HEK293 (cell line): ENCODE data around the gene FOXP1.

Experiments
- CTCF ChIA-PET: fragments of 350-600 bp; formaldehyde crosslinking; extraction: SDS; loops from one replicate; lab custom pipeline; 2021; ENCODE audit warnings: antibody characterized with exemption; lab: Yijun Ruan, JAX
- POLR2A ChIA-PET: fragments of 300-600 bp; formaldehyde crosslinking; extraction: SDS; loops from one replicate; lab custom pipeline; 2020; ENCODE audit warnings: antibody characterized with exemption, inconsistent platforms; lab: Yijun Ruan, JAX
- H3K27ac ChIP-seq: fragments of 200-500 bp; sonication (Bioruptor generic); 2 replicates; pipeline ENCODE4 v1.5.1; 2014; ENCODE audit warnings: low read depth, low read length, control low read depth, inconsistent platforms; ENCODE audit errors: extremely low read depth
- H3K36me3 ChIP-seq, 2 experiments: fragments of 200-500 bp in 1 of 2; sonication (Bioruptor generic) in 1 of 2; 1 replicate in 1 of 2; 2 replicates in 1 of 2; pipeline ENCODE4 v1.5.1; 2014 to 2017; ENCODE audit warnings: inconsistent platforms in 2 of 2, low read length in 2 of 2; ENCODE audit not compliant: control insufficient read depth in 2 of 2, insufficient read depth in 1 of 2
- H3K4me1 ChIP-seq: fragments of 200-500 bp; sonication (Bioruptor generic); 2 replicates; pipeline ENCODE4 v1.5.1; 2014; ENCODE audit warnings: mild to moderate bottlenecking, low read length, inconsistent platforms; ENCODE audit not compliant: control insufficient read depth, insufficient read depth
- H3K4me3 ChIP-seq: 2 replicates; pipeline ENCODE4 v1.5.1; 2011; ENCODE audit warnings: low read depth, mild to moderate bottlenecking, control low read depth, low read length, moderate library complexity
- H3K9me3 ChIP-seq: fragments of 200-500 bp; sonication (Bioruptor generic); 2 replicates; pipeline ENCODE4 v1.5.1; 2014; ENCODE audit warnings: low read depth, low read length, inconsistent platforms; ENCODE audit not compliant: control insufficient read depth, insufficient read depth
- BCL11A ChIP-seq: fragments of 450-650 bp; formaldehyde crosslinking; IDR thresholded peaks from 2 replicates; pipeline ENCODE4 v1.5.1; 2016; ENCODE audit warnings: low read depth, missing biosample characterization, missing genetic modification characterization
- CTCF ChIP-seq: fragments of 450-650 bp; formaldehyde crosslinking; IDR thresholded peaks from 2 replicates; pipeline ENCODE4 v1.5.1; 2016; ENCODE audit warnings: missing biosample characterization, missing genetic modification characterization
- GLI2 ChIP-seq: fragments of 450-650 bp; formaldehyde crosslinking; IDR thresholded peaks from 2 replicates; pipeline ENCODE4; 2017; ENCODE audit warnings: missing biosample characterization, missing genetic modification characterization, low read depth, borderline replicate concordance
- MYNN ChIP-seq: fragments of 450-650 bp; formaldehyde crosslinking; IDR thresholded peaks from 2 replicates; pipeline ENCODE4 v1.5.1; 2016; ENCODE audit warnings: missing biosample characterization, missing genetic modification characterization, borderline replicate concordance
- MZF1 ChIP-seq: fragments of 450-650 bp; formaldehyde crosslinking; IDR thresholded peaks from 2 replicates; pipeline ENCODE4 v1.5.1; 2017; ENCODE audit warnings: missing biosample characterization, missing genetic modification characterization, borderline replicate concordance
- ZBTB8A ChIP-seq: fragments of 450-650 bp; formaldehyde crosslinking; IDR thresholded peaks from 2 replicates; pipeline ENCODE4 v1.5.1; 2016; ENCODE audit warnings: missing biosample characterization, missing genetic modification characterization
- ZFHX2 ChIP-seq: fragments of 450-650 bp; formaldehyde crosslinking; conservative IDR thresholded peaks from 2 replicates; pipeline ENCODE4 v1.5.1; 2016; ENCODE audit warnings: missing biosample characterization, missing genetic modification characterization
- ZFP69B ChIP-seq: fragments of 450-650 bp; formaldehyde crosslinking; IDR thresholded peaks from 2 replicates; pipeline ENCODE4 v1.5.1; 2016; ENCODE audit warnings: missing biosample characterization, missing genetic modification characterization
- ZNF214 ChIP-seq: fragments of 450-650 bp; formaldehyde crosslinking; IDR thresholded peaks from 2 replicates; pipeline ENCODE4 v1.5.1; 2017; ENCODE audit warnings: missing biosample characterization, mild to moderate bottlenecking, missing genetic modification characterization, borderline replicate concordance
- ZNF266 ChIP-seq: fragments of 450-650 bp; formaldehyde crosslinking; IDR thresholded peaks from 2 replicates; pipeline ENCODE4 v1.5.1; 2016; ENCODE audit warnings: missing biosample characterization, missing genetic modification characterization, low read depth
- ZNF423 ChIP-seq: fragments of 450-650 bp; formaldehyde crosslinking; IDR thresholded peaks from 2 replicates; pipeline ENCODE4 v1.5.1; 2016; ENCODE audit warnings: missing biosample characterization, missing genetic modification characterization
- ZNF433 ChIP-seq: fragments of 450-650 bp; formaldehyde crosslinking; IDR thresholded peaks from 2 replicates; pipeline ENCODE4 v1.5.1; 2016; ENCODE audit warnings: missing biosample characterization, missing genetic modification characterization, low read depth
- ZNF549 ChIP-seq: fragments of 450-650 bp; IDR thresholded peaks from 2 replicates; pipeline ENCODE4 v1.5.1; 2018; ENCODE audit warnings: missing biosample characterization, missing genetic modification characterization, mild to moderate bottlenecking, inconsistent platforms, moderate library complexity
- ZNF561 ChIP-seq: fragments of 450-650 bp; IDR thresholded peaks from 2 replicates; pipeline ENCODE4 v1.5.1; 2018; ENCODE audit warnings: missing biosample characterization, missing genetic modification characterization, borderline replicate concordance
- ZNF580 ChIP-seq: fragments of 450-650 bp; formaldehyde crosslinking; IDR thresholded peaks from 2 replicates; pipeline ENCODE4 v1.5.1; 2016; ENCODE audit warnings: missing biosample characterization, missing genetic modification characterization
- ZNF664 ChIP-seq: fragments of 450-650 bp; formaldehyde crosslinking; IDR thresholded peaks from 2 replicates; pipeline ENCODE4 v1.5.1; 2016; ENCODE audit warnings: missing biosample characterization, missing genetic modification characterization
- ZNF76 ChIP-seq: fragments of 450-650 bp; formaldehyde crosslinking; IDR thresholded peaks from 2 replicates; pipeline ENCODE4; 2016; ENCODE audit warnings: low read depth, missing biosample characterization, missing genetic modification characterization, borderline replicate concordance
- ZNF776 ChIP-seq: fragments of 450-650 bp; formaldehyde crosslinking; IDR thresholded peaks from 2 replicates; pipeline ENCODE4 v1.5.0; 2017; ENCODE audit warnings: missing biosample characterization, missing genetic modification characterization, borderline replicate concordance
- ZSCAN23 ChIP-seq: fragments of 450-650 bp; formaldehyde crosslinking; IDR thresholded peaks from 2 replicates; pipeline ENCODE4 v1.5.1; 2016; ENCODE audit warnings: missing biosample characterization, missing genetic modification characterization
- ZSCAN30 ChIP-seq: fragments of 450-650 bp; IDR thresholded peaks from 2 replicates; pipeline ENCODE4 v1.5.1; 2018; ENCODE audit warnings: missing biosample characterization, mild to moderate bottlenecking, missing genetic modification characterization, moderate library complexity
- TF ChIP-seq, protein P1 (sequence below): fragments of 450-650 bp; formaldehyde crosslinking; IDR thresholded peaks from 2 replicates; pipeline ENCODE4 v1.5.0; 2017; ENCODE audit warnings: missing biosample characterization, missing genetic modification characterization, borderline replicate concordance
- TF ChIP-seq, protein P2 (sequence below): IDR thresholded peaks from 2 replicates; pipeline ENCODE4 v1.6.1; 2011; ENCODE audit warnings: mild to moderate bottlenecking, low read depth, low read length, borderline replicate concordance
- TF ChIP-seq, protein P3 (sequence below): fragments of 450-650 bp; formaldehyde crosslinking; IDR thresholded peaks from 2 replicates; pipeline ENCODE4 v1.5.1; 2016; ENCODE audit warnings: missing biosample characterization, missing genetic modification characterization

FOXP1 gene

GRCh38 chr3:71585887-71586809, 2.6 kb upstream of the FOXP1 start (continued):
- TF ChIP-seq CTCF (tag by site-specific recombination), result no peak

DNA sequence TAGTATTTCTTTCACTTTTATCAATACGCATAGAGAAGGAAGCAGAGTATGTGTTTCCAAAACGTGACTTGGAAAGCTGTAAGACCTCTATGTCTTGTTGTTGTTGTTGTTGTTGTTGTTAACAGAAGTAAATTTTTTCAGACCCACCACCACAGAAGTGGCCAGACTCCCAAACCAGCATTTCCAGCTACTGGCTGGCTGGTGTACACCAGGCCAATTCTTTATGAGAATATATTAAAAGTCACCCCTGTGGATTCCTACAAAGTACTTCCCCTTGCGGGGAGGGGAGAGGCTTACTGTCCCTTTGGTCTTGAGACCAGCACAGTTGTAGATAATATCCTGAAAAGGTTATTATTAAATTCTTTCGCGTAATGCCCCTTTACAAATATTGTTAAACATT, 1.6 kb upstream of the FOXP1 start:
- Histone ChIP-seq H3K9me3 (no peaks in the 10 kb centered on the region), H3K27ac (no peak overlapping the region; the same call in 1 of the 2 replicates), H3K36me3 (no peaks in the 10 kb centered on the region), H3K4me3 (no peak overlapping the region), H3K4me1 (peaks cover 9% of the 10 kb centered on the region; the same call in 1 of the 2 replicates)
- ChIA-PET POLR2A (interaction anchor here (0.9 to 1.6 kb wide), 3 partner anchors 43 to 163 kb away, joined by 3 to 4 read pairs (median 3); no protein-coding TSS in a partner anchor), CTCF (interaction anchor here (0.6 to 1.9 kb wide), 5 partner anchors 74 to 868 kb away, joined by 3 to 5 read pairs (median 3); no protein-coding TSS in a partner anchor)
- TF ChIP-seq MYNN (tag by site-specific recombination) (peak; percentile 36; the same call in 1 of the 2 replicates), ZFP69B (tag by site-specific recombination) (no peak)

DNA sequence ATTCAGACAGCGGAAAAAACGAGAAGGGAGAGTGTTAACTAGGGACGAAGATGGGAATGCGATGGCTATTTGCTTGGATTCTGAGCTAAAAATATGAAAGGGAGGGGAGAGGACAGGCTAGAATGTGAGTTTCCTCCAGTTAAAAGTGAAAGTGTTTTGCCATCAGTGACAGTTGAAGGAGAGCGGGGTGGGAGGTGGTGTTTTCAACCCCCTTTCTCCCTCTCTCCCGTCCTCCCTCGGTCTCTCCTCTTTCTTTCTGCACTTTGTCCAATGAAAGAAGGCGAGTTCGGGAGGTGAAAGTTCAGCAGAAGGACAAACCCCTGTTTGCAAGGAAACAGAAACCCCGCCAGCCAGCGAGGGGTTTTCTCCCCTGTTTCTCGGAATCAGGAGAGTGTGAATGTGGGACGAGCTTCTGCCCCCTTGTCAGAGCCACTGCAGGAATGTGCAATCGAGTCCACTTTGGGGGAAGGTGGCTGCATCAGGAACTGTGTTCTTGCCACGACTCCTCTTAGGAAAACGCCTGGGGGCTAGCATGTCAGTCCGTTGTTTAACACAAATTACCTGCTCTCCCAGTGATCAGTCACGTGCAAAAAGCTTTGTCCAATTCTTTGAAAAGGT, 975 bp upstream of the FOXP1 start:
- no peaks in the 10 kb centered on the region for H3K9me3 ChIP-seq
- ChIA-PET CTCF (interaction anchor here (0.6 to 1.9 kb wide), 3 partner anchors 73 to 522 kb away, joined by 3 to 5 read pairs (median 3); no protein-coding TSS in a partner anchor), POLR2A (interaction anchor here (0.9 to 2.6 kb wide), 4 partner anchors 42 to 162 kb away, joined by 3 to 6 read pairs (median 4); no protein-coding TSS in a partner anchor)
- no peaks in the 10 kb centered on the region for H3K36me3 ChIP-seq
- H3K4me3 ChIP-seq, result peak overlapping the region; percentile 90
- peaks cover 11% of the 10 kb centered on the region; the same call in 1 of the 2 replicates for H3K4me1 ChIP-seq
- H3K27ac ChIP-seq, result peak overlapping the region; percentile 98
- TF ChIP-seq ZBTB8A (tag by site-specific recombination) (no peak), ZNF423 (tag by site-specific recombination) (no peak), ZNF214 (tag by site-specific recombination) (no peak), ZNF664 (no peak), ZNF580 (no peak), GLI2 (no peak), ZNF561 (tag by site-specific recombination) (no peak), ZSCAN23 (no peak), ZFHX2 (tag by site-specific recombination) (no peak; the same call in 1 of the 2 replicates), ZNF433 (tag by site-specific recombination) (no peak), ZNF266 (tag by site-specific recombination) (no peak), ZNF549 (no peak), MZF1 (no peak), ZNF776 (tag by site-specific recombination) (no peak), ZSCAN30 (tag by site-specific recombination) (0 out of 2 replicates have a peak, but pooled peaks have one; percentile 2), ZNF76 (tag by site-specific recombination) (0 out of 2 replicates have a peak, but pooled peaks have one; percentile 43), BCL11A (tag by site-specific recombination) (no peak)
- TF ChIP-seq, protein P1, sequence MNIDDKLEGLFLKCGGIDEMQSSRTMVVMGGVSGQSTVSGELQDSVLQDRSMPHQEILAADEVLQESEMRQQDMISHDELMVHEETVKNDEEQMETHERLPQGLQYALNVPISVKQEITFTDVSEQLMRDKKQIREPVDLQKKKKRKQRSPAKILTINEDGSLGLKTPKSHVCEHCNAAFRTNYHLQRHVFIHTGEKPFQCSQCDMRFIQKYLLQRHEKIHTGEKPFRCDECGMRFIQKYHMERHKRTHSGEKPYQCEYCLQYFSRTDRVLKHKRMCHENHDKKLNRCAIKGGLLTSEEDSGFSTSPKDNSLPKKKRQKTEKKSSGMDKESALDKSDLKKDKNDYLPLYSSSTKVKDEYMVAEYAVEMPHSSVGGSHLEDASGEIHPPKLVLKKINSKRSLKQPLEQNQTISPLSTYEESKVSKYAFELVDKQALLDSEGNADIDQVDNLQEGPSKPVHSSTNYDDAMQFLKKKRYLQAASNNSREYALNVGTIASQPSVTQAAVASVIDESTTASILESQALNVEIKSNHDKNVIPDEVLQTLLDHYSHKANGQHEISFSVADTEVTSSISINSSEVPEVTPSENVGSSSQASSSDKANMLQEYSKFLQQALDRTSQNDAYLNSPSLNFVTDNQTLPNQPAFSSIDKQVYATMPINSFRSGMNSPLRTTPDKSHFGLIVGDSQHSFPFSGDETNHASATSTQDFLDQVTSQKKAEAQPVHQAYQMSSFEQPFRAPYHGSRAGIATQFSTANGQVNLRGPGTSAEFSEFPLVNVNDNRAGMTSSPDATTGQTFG (tag by site-specific recombination), result no peak
- TF ChIP-seq, protein P2, sequence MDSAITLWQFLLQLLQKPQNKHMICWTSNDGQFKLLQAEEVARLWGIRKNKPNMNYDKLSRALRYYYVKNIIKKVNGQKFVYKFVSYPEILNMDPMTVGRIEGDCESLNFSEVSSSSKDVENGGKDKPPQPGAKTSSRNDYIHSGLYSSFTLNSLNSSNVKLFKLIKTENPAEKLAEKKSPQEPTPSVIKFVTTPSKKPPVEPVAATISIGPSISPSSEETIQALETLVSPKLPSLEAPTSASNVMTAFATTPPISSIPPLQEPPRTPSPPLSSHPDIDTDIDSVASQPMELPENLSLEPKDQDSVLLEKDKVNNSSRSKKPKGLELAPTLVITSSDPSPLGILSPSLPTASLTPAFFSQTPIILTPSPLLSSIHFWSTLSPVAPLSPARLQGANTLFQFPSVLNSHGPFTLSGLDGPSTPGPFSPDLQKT, result no peak
- TF ChIP-seq, protein P3, sequence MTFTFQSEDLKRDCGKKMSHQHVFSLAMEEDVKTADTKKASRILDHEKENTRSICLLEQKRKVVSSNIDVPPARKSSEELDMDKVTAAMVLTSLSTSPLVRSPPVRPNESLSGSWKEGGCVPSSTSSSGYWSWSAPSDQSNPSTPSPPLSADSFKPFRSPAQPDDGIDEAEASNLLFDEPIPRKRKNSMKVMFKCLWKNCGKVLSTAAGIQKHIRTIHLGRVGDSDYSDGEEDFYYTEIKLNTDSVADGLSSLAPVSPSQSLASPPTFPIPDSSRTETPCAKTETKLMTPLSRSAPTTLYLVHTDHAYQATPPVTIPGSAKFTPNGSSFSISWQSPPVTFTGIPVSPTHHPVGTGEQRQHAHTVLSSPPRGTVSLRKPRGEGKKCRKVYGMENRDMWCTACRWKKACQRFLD (tag by site-specific recombination), result no peak
